Skeletal muscle cell (primary cell): Measurements from ENCODE around the gene DPP3.

Source experiments
- DNase-seq: peaks from one replicate; pipeline ENCODE4 v3.0.0-alpha.2; 2010; ENCODE audit warnings: low read depth
- H3K4me3 ChIP-seq: 2 replicates; pipeline ENCODE4 v1.5.1; 2011; ENCODE audit warnings: low read depth, mild to moderate bottlenecking, control low read depth, low read length, moderate library complexity

The DPP3 gene

DNA sequence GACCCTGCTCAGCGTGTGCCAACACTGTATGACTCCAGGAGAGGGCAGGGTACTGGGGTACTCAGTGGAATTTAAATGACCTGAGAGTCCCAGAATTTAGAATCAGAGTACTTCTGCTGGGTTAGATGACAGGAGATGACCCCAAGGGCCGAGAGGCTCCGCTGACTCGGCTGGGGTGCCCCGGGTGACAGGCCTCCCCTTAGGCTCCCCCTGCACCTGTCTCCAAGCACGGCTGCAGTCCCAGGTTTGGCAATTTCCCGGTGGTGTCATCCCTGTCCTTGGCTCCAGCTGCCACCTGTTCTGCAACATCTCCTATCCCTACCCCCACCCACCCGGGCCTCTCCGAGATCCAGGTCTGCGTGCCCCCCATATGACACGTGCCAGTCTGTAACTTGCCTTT, 67.8 kb downstream of the DPP3 start:
- DNase-seq: no peak
- H3K4me3 ChIP-seq: no peak overlapping the region

DNA sequence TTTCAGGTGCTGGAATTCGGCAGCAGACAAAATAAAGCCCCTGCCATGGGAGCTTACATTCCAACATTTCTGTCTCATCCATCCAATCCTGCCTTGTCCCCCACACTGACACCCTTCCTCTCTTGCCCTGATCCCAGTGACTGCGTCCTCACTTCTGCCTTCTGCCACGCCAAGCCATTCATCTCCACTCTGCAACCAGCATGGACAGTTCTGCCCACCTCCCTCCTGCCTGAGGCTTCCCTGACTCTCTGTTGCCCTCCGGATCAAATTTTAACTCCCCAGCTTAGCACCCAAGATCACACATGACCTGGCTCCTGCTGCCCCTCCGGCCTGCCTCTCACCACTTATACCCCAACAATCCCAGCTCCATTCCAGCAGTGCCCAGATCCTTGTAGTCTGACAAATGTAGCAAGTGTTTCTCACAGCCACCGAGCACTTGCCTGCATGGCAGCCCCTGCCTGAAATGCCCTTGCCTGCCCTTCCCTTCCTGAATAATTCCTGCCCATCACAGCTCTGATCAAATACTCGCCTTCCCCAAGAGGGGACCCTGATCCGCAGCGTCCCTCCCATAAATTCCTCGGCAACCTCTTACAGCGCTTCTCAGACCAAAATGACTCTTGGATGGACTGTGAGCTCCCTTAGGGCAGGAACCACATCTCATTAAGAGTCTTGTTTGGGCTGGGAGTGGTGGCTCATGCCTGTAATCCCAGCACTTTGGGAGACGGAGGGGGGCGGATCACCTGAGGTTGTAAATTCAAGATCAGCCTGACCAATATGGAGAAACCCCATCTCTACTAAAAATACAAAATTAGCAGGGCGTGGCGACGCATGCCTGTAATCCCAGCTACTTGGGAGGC, 68.8 kb downstream of the DPP3 start:
- no peak for DNase-seq
- H3K4me3 ChIP-seq: no peak overlapping the region

DNA sequence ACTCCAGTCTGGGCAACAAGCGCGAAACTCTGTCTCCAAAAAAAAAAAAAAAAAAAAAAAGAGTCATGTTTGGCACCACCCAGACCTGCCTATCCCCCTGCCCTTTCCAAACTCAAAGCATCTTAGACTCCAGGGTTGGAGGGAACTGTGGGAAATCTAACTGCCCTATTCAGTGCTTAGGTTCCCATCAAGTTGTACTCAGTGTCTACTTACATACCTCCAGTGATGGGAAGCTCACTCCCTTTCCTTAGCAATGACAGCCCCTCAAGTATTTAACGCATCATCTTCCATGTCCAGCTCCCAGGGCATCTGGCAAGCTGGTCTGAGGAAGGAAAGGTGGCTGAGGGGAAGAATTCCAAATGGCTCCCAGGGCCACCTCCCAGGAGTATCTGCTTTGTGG, 69.5 kb downstream of the DPP3 start:
- no peak for DNase-seq

DNA sequence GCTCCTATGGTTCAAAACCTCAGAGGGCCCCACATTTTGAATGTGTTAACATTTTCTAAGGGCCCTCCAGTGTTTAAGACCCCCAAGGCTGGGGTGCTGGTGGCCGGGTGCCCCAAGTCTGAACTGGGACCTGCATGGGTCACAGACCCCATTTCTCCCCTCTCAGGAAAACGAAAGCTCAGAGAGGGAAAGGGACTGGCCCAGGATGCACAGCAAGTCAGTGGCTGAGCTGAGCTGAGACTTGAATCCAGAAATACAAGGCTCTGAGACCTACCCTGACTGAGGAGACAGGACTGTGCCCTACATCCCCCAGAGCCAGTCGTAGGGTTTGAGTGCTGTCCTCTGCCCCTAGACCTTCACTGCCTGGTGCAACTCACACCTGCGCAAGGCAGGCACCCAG, 70.7 kb downstream of the DPP3 start:
- H3K4me3 ChIP-seq: no peak overlapping the region
- DNase-seq: no peak

More for the DNA sequence above, 69.5 kb downstream of the DPP3 start:
- no peak overlapping the region for H3K4me3 ChIP-seq

DNA sequence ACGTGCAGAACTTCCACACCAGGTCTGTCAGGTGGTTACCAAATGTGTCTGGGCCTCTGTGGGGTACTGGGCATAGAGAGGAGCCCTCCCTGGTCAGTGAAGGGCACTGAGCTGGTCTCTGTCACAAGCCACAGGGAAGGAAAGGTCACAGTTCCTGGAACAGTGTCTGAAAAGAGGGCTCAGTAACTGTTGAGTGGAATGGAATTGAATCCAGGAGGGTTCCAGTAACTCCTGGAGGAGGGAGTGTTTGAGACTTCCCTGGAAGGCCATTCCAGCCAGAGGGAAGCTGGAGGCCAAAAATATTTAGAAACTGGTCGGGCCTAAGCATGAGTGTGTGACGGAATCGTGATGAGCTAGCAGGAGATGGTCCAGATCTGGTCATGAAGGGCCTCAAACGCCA, 74.4 kb downstream of the DPP3 start:
- DNase-seq: no peak
- no peak overlapping the region for H3K4me3 ChIP-seq

DNA sequence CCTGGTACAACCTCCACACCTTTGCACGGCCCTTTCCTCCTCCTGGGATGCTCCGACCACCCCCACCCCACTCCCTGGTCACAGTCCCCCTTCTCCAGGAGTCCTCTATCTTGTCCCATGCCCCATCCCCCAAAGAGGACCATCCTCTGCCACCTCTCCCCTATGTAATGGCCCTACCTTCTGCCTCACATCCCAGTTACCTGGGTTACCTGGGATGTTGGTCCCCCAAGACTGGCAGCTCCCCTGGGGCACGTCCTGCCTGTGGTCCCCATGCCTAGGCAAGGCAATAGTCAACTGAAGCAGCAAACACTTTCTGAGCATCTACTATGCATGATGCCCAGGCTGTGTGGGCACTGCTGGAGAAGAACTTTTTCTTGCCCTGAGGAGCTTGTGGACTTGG, 75.2 kb downstream of the DPP3 start:
- no peak for DNase-seq
- no peak overlapping the region for H3K4me3 ChIP-seq

DNA sequence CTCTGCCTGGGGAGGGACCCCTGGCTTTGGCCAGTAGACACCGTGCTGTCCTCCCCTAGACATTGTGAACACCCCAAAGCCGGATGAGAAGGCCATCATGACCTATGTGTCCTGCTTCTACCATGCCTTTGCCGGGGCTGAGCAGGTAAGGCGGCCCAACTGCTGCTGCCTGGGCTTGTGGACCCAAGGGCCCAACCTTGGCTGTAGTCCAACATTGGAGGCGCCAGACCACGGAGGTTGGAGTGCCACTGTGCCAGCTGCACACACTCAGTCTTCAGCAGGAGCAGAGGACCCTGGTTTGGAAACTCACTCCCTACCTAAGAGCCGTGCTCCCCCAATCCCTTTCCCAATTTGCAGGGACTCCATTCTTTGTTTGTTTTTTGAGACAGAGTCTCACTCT, 75.9 kb downstream of the DPP3 start:
- H3K4me3 ChIP-seq: no peak overlapping the region
- DNase-seq: no peak

DNA sequence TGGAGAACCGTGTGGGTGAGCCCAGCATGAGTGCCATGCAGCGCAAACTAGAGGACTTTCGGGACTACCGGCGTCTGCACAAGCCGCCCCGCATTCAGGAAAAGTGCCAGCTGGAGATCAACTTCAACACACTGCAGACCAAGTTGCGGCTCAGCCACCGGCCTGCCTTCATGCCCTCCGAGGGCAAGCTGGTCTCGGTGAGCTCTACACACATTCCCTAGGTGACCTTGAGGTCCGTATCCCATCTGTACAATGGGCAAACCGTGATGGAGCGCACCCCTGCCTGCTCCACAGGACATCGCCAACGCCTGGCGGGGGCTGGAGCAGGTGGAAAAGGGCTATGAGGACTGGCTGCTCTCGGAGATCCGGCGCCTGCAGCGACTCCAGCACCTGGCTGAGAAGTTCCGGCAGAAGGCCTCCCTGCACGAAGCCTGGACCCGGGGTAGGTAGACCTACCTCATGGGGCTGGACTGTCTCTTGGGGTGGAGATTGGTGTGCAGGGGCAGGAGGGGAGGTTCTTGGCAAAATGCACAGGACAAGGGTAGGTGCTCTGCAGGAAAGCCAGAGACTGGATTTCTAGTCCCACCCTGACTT, 77.6 kb downstream of the DPP3 start:
- DNase-seq: no peak
- no peak overlapping the region for H3K4me3 ChIP-seq
